K562 (cell line): Measurements from ENCODE around the gene RASD1. TPM values are rescaled to one million over a fixed set of nuclear protein-coding genes. Genes with fewer than 3 reads are reported as not detected.

Experiments used
- BCOR ChIP-seq: fragments of 450-650 bp; IDR thresholded peaks from 2 replicates; pipeline ENCODE4 v1.6.1; 2016
- CBX5 ChIP-seq: IDR thresholded peaks from 2 replicates; pipeline ENCODE4 v1.6.1; 2014; ENCODE audit warnings: low read depth, borderline replicate concordance
- ELF1 ChIP-seq: fragments of 200-800 bp; sonication (Bioruptor generic); IDR thresholded peaks from 2 replicates; pipeline ENCODE4 v1.6.1; 2016; ENCODE audit warnings: missing genetic modification characterization, missing compliant biosample characterization
- PHF8 ChIP-seq: fragments of 200-600 bp; sonication (generic); IDR thresholded peaks from 2 replicates; pipeline ENCODE4 v1.6.1; 2012; ENCODE audit warnings: mixed run types, mild to moderate bottlenecking, inconsistent platforms, low read length, moderate library complexity, borderline replicate concordance
- SMARCB1 ChIP-seq: IDR thresholded peaks from 2 replicates; pipeline ENCODE4 v1.6.1; 2011; ENCODE audit warnings: improper control_type of control experiment, low read depth; ENCODE audit not compliant: insufficient read length
- ZKSCAN8 ChIP-seq: fragments of 200-800 bp; sonication (Bioruptor generic); IDR thresholded peaks from 2 replicates; pipeline ENCODE4 v1.6.1; 2016; ENCODE audit warnings: missing genetic modification characterization, missing compliant biosample characterization
- polyA plus RNA-seq, 8 experiments: library from polyadenylated mRNA; depleted of rRNA in 4 of 8; stranded (reverse) in 5 of 8; unstranded in 3 of 8; fragments of >200 nt; fragmentation: Nextera tagmentation in 2 of 8; fragmentation: Illumina TruSeq in 1 of 8; extraction: Ambion mirVana in 2 of 8; extraction: Trizol in 1 of 8; gene quantifications; 2 replicates each; pipeline versions ENCODE4 v1.2.1 to v1.2.3, GENCODE V29; 2011 to 2014; ENCODE audit warnings: inconsistent platforms in 1 of 8, missing spikeins in 1 of 8
- total RNA-seq, 7 experiments: library from RNA; depleted of rRNA in 6 of 7; stranded (reverse); fragments of >200 nt in 6 of 7; fragmentation: Illumina TruSeq in 2 of 7; extraction: Trizol in 2 of 7; gene quantifications; 2 replicates each; pipeline versions ENCODE4 v1.2.1 to v1.2.3, GENCODE V29; 2011 to 2021; ENCODE audit warnings: low replicate concordance in 1 of 7
- TF ChIP-seq, protein P1 (sequence below): fragments of 250-450 bp; sonication (Bioruptor Pico); IDR thresholded peaks from 2 replicates; pipeline ENCODE4 v1.8.0; 2021; ENCODE audit warnings: mild to moderate bottlenecking, moderate library complexity
- TF ChIP-seq, protein P2 (sequence below): sonication (generic); formaldehyde crosslinking; IDR thresholded peaks from 2 replicates; pipeline ENCODE4 v1.8.1; 2022; ENCODE audit warnings: missing genetic modification reagents

The RASD1 gene
- total and polyA plus RNA-seq, 9 of the 15 experiments (the other 6 are each of a cell fraction or from before 2014, with no cell fraction given) = 0.11 TPM; not detected in 8

DNA sequence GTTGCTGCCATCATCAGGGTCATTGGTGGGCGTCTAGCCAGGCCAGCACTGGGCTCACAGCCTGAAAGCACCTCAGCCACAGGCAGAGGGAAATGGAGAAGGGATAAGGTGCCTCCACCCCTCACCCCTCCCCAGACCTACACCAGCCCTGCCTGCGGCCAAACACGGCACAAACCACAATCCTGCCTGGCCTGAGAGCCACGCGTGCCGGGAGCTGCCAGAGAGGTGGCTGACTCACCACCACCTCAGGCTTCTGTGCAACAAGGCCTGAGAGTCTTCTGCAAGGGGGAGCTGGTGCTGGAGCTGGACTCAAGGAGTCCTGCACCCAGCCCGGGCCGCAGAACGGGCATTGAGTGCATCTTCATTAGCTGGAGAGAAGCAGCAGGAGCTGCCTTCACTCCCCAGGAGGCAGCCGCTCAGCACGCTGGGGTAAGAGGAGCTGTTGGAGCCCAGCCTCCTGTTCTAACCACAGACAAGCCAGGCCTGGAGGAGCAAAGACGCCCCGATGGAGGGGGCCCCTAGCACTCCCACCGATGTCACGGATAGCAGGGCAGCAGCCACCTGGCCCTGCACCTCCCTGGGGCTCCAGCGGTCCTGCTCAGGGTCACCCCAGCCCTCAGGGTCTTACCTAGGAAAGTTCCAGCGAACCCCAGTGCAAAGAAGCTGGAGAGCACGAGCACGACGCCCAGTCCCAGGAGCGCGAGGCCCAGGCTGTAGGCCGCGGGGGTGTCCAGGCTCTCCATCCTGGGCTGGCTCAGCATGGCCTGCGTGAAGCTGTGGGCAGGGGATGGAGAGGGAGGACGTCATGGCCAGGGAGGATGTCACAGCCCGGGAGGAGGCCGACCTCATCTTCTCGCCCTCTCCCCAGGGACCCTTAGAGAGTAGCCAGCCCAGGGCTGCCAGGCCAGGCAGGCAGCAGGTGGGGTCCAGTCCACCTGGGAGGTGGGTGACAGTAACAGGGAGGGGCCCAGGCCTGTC is 16.0 kb upstream of the RASD1 start (continued):
- TF ChIP-seq, protein P1, sequence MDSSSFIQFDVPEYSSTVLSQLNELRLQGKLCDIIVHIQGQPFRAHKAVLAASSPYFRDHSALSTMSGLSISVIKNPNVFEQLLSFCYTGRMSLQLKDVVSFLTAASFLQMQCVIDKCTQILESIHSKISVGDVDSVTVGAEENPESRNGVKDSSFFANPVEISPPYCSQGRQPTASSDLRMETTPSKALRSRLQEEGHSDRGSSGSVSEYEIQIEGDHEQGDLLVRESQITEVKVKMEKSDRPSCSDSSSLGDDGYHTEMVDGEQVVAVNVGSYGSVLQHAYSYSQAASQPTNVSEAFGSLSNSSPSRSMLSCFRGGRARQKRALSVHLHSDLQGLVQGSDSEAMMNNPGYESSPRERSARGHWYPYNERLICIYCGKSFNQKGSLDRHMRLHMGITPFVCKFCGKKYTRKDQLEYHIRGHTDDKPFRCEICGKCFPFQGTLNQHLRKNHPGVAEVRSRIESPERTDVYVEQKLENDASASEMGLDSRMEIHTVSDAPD = peak; percentile 64; the same call in 1 of the 2 replicates
- TF ChIP-seq SMARCB1 = no peak
- TF ChIP-seq ZKSCAN8 (CRISPR knock-in tag) = no peak
- no peak for TF ChIP-seq BCOR
- TF ChIP-seq PHF8 = no peak
- TF ChIP-seq ELF1 (tag) = no peak
- TF ChIP-seq, protein P2, sequence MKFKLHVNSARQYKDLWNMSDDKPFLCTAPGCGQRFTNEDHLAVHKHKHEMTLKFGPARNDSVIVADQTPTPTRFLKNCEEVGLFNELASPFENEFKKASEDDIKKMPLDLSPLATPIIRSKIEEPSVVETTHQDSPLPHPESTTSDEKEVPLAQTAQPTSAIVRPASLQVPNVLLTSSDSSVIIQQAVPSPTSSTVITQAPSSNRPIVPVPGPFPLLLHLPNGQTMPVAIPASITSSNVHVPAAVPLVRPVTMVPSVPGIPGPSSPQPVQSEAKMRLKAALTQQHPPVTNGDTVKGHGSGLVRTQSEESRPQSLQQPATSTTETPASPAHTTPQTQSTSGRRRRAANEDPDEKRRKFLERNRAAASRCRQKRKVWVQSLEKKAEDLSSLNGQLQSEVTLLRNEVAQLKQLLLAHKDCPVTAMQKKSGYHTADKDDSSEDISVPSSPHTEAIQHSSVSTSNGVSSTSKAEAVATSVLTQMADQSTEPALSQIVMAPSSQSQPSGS (CRISPR knock-in tag) = no peak
- no peak for TF ChIP-seq CBX5
